B cell (primary cell): ENCODE data around the gene MYL6B. TPM values are rescaled to one million over a fixed set of nuclear protein-coding genes. Genes with fewer than 3 reads are reported as not detected.

Experiments used
- ATAC-seq: fragments of 200-7000 bp; cut with Tn5 transposase; one replicate; pipeline ENCODE4 v1.10.0; 2021; ENCODE audit warnings: low read depth, mild to moderate bottlenecking, moderate number of reproducible peaks, moderate library complexity
- CTCF ChIA-PET: fragments of 350-600 bp; sonication (Branson Sonifier 250); formaldehyde crosslinking; loops from one replicate; lab custom pipeline; 2021; ENCODE audit warnings: antibody characterized with exemption, inconsistent platforms; lab: Charles Lee
- POLR2A ChIA-PET: fragments of 350-600 bp; sonication (Branson Sonifier 250); formaldehyde crosslinking; loops from one replicate; lab custom pipeline; 2021; ENCODE audit warnings: antibody characterized with exemption; lab: Charles Lee
- DNase-seq: peaks from one replicate; pipeline ENCODE4 v3.0.0; 2013
- H2AFZ ChIP-seq: 2 replicates; pipeline ENCODE4 v1.6.1; 2012; ENCODE audit warnings: mild to moderate bottlenecking, low read depth, low read length; ENCODE audit not compliant: insufficient read depth, poor library complexity, severe bottlenecking
- H3K27ac ChIP-seq, 2 donors: 1 replicate in 1 of 2; 2 replicates in 1 of 2; pipeline ENCODE4 v1.5.1; 2012 to 2013; ENCODE audit warnings: low read length in 2 of 2, mild to moderate bottlenecking in 2 of 2, moderate library complexity in 1 of 2
- H3K27me3 ChIP-seq, 4 experiments: fragments of 200-600 bp in 1 of 4; sonication (generic) in 1 of 4; replicated peaks in 1 of 4; 1 replicate in 2 of 4; 2 replicates in 2 of 4; pipeline versions ENCODE4 v1.6.1 to v1.7.0; 2013 to 2016; ENCODE audit warnings: low read length in 3 of 4, mild to moderate bottlenecking in 2 of 4, mixed read lengths in 1 of 4, moderate library complexity in 1 of 4; ENCODE audit not compliant: insufficient read depth in 4 of 4, control insufficient read depth in 3 of 4; ENCODE audit errors: control extremely low read depth in 1 of 4
- H3K36me3 ChIP-seq, 2 experiments: replicated peaks in 1 of 2; 1 replicate in 1 of 2; 2 replicates in 1 of 2; pipeline versions ENCODE4 v1.6.1 to v1.7.1; 2013; ENCODE audit warnings: low read length in 1 of 2; ENCODE audit not compliant: insufficient read depth in 2 of 2, control insufficient read depth in 1 of 2; ENCODE audit errors: control extremely low read depth in 1 of 2, extremely low read depth in 1 of 2
- H3K4me1 ChIP-seq, 2 donors: fragments of 200-600 bp in 1 of 2; sonication (generic) in 1 of 2; 1 replicate in 1 of 2; 2 replicates in 1 of 2; pipeline versions ENCODE4 v1.5.1 to v1.6.1; 2013 to 2017; ENCODE audit warnings: low read length in 2 of 2; ENCODE audit not compliant: control insufficient read depth in 2 of 2, insufficient read depth in 2 of 2
- H3K4me2 ChIP-seq: replicated peaks from 2 replicates; pipeline ENCODE3; 2012; ENCODE audit warnings: mild to moderate bottlenecking, low read depth, low read length; ENCODE audit not compliant: poor library complexity, severe bottlenecking
- H3K4me3 ChIP-seq, 5 experiments: fragments of 200-600 bp in 1 of 5; sonication (generic) in 1 of 5; 1 replicate in 3 of 5; 2 replicates in 2 of 5; pipeline versions ENCODE4 v1.5.1 to v1.7.0; 2011 to 2016; ENCODE audit warnings: low read length in 4 of 5, mild to moderate bottlenecking in 4 of 5, low read depth in 2 of 5, control low read depth in 1 of 5, moderate library complexity in 1 of 5; ENCODE audit not compliant: insufficient read depth in 1 of 5; ENCODE audit errors: control extremely low read depth in 1 of 5, extremely low read depth in 1 of 5
- H3K79me2 ChIP-seq: fragments of 200-600 bp; sonication (generic); one replicate; pipeline ENCODE4 v1.6.0; 2016; ENCODE audit warnings: low read length; ENCODE audit not compliant: control insufficient read depth, insufficient read depth
- H3K9ac ChIP-seq: fragments of 200-600 bp; sonication (generic); 2 replicates; pipeline ENCODE4 v1.6.1; 2017; ENCODE audit warnings: mild to moderate bottlenecking, low read length, moderate library complexity
- H3K9me3 ChIP-seq, 3 donors: one replicate each; pipeline versions ENCODE4 v1.6.1 to v1.7.1; 2013; ENCODE audit warnings: low read length in 2 of 3; ENCODE audit not compliant: control insufficient read depth in 2 of 3, insufficient read depth in 1 of 3; ENCODE audit errors: control extremely low read depth in 1 of 3
- H4K20me1 ChIP-seq: 2 replicates; pipeline ENCODE4 v1.6.0; 2012; ENCODE audit warnings: mild to moderate bottlenecking, low read length; ENCODE audit not compliant: insufficient read depth, control insufficient read depth, poor library complexity, severe bottlenecking
- H3K27ac Mint-ChIP-seq: one replicate; pipeline ENCODE4 v1.8.0; 2021; ENCODE audit warnings: mixed read lengths
- H3K27me3 Mint-ChIP-seq: one replicate; pipeline ENCODE4 v1.8.0; 2021; ENCODE audit warnings: mixed read lengths
- H3K4me1 Mint-ChIP-seq: one replicate; pipeline ENCODE4 v1.8.0; 2021; ENCODE audit warnings: mixed read lengths
- H3K4me3 Mint-ChIP-seq: one replicate; pipeline ENCODE4 v1.8.0; 2021; ENCODE audit warnings: mixed read lengths
- H3K9me3 Mint-ChIP-seq: one replicate; pipeline ENCODE4 v1.8.0; 2022; ENCODE audit warnings: mixed read lengths; ENCODE audit not compliant: insufficient read depth
- EZH2 ChIP-seq: IDR thresholded peaks from 2 replicates; pipeline ENCODE4 v1.6.1; 2012; ENCODE audit warnings: borderline replicate concordance, low read depth, mild to moderate bottlenecking, moderate library complexity, low read length; ENCODE audit not compliant: insufficient read depth, poor library complexity, severe bottlenecking
- WGBS: methylation state at CpG from one replicate; pipeline ENCODE4 v1.1.5; 2013; ENCODE audit warnings: missing lambda C conversion rate; ENCODE audit not compliant: insufficient coverage; 5-methylcytosine and 5-hydroxymethylcytosine counted together
- intact Hi-C: fragments of 100-400 bp; cut with micrococcal nuclease; formaldehyde crosslinking; loops from one replicate; pipeline ENCODE4 v1.10.0; 2022
- polyA plus RNA-seq: library from polyadenylated mRNA; depleted of rRNA; stranded (reverse); fragments of >200 nt; gene quantifications from 2 replicates; pipeline ENCODE4 v1.2.3, GENCODE V29; 2012
- total RNA-seq, 2 donors: library from RNA; stranded (reverse); fragments of 120-200 nt in 1 of 2; gene quantifications; 1 replicate in 1 of 2; 2 replicates in 1 of 2; pipeline versions ENCODE4 v1.2.3 to v1.2.4, GENCODE V29; 2013 to 2022
- TF ChIP-seq, protein P1 (sequence below): fragments of 200-600 bp; IDR thresholded peaks from one replicate; pipeline ENCODE4 v1.8.0; 2022; ENCODE audit warnings: antibody characterized with exemption, mild to moderate bottlenecking

Gene MYL6B
- total and polyA plus RNA-seq, 2 donors (not counting 1 experiment from before 2014, with no cell fraction given), result 25.7 to 27.8 TPM

DNA sequence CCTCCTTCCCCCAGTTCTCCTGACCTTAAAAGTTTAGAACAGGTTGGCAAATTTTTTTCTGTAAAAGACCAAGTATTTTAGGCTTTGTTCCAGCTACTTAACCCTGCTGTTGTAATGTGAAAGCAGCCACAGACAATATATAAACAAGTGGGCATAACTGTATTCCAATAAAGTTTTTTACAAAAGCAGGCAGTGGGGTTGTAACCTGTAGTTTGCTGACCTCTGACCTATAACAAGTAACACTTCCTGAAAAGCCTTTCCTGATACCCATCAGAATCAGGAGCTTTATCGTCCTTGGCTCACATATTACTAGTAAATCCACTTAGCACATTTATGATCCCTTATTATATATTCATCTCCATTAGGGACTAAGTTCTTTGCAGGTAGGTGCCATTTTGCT lies 50.0 kb downstream of the MYL6B start:
- Histone ChIP-seq H3K4me3 (no peak overlapping the region), H3K36me3 (peaks cover 3 to 29% of the 10 kb centered on the region in 2 experiments), H3K27me3 (no peaks in the 10 kb centered on the region), H3K4me2 (no peak overlapping the region), H3K27ac (peak overlapping the region in 1 of 2 donors; percentile 56), H3K79me2 (no peaks in the 10 kb centered on the region), H4K20me1 (no peaks in the 10 kb centered on the region), H3K9me3 (no peaks in the 10 kb centered on the region), H3K9ac (no peak overlapping the region), H2AFZ (no peak overlapping the region), H3K4me1 (peaks cover 2 to 3% of the 10 kb centered on the region in 2 donors)
- Mint-ChIP-seq H3K9me3 (no peaks in the 10 kb centered on the region), H3K27ac (peak overlapping the region; percentile 28), H3K27me3 (no peaks in the 10 kb centered on the region), H3K4me3 (no peak overlapping the region), H3K4me1 (peaks cover 25% of the 10 kb centered on the region)
- no CpG with 5 or more reads among the region's 1 CpG for WGBS
- ChIA-PET CTCF (interaction anchor here (0.9 to 2.6 kb wide), 8 partner anchors 8 to 99 kb away, joined by 3 to 13 read pairs (median 6); partner anchors contain the start of genes ANKRD52, RNF41 and SMARCC2), POLR2A (interaction anchor here (0.5 to 0.8 kb wide), 2 partner anchors 20 to 508 kb away, joined by 4 read pairs; partner anchors contain the start of gene RNF41)
- no peak for DNase-seq
- no peak for TF ChIP-seq EZH2
- TF ChIP-seq, protein P1, sequence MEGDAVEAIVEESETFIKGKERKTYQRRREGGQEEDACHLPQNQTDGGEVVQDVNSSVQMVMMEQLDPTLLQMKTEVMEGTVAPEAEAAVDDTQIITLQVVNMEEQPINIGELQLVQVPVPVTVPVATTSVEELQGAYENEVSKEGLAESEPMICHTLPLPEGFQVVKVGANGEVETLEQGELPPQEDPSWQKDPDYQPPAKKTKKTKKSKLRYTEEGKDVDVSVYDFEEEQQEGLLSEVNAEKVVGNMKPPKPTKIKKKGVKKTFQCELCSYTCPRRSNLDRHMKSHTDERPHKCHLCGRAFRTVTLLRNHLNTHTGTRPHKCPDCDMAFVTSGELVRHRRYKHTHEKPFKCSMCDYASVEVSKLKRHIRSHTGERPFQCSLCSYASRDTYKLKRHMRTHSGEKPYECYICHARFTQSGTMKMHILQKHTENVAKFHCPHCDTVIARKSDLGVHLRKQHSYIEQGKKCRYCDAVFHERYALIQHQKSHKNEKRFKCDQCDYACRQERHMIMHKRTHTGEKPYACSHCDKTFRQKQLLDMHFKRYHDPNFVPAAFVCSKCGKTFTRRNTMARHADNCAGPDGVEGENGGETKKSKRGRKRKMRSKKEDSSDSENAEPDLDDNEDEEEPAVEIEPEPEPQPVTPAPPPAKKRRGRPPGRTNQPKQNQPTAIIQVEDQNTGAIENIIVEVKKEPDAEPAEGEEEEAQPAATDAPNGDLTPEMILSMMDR, result no peak
- intact Hi-C loops, result no loop called here
- no peak for ATAC-seq

DNA sequence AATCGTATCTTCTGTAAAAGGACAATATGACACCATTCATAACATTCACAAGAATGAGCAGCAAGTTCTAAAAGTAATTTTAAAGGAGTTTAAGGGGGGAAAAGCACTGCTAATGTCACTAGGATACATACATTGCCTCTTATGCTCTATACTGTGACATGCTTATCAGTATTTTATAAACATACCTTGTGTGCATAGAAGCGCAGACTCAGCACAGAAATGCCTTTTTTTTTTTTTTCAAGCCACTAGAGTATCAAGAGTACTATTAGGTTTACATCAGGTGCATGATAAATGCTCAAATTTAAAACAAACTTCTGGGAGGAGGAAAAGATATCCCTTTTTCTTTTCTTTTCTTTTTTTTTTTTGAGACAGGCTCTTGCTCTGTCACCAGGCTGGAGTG lies 50.5 kb downstream of the MYL6B start:
- H3K27ac Mint-ChIP-seq, result peak overlapping the region; percentile 46
- ChIA-PET POLR2A (interaction anchor here (0.6 to 0.7 kb wide), 3 partner anchors 17 to 906 kb away, joined by 4 to 5 read pairs (median 5); partner anchors contain the start of gene CS), CTCF (interaction anchor here (0.6 to 7.6 kb wide), 5 partner anchors 9 to 373 kb away, joined by 3 to 126 read pairs (median 4); partner anchors contain the start of genes DNAJC14, NABP2, RNF41 and SMARCC2)
- peaks cover 3 to 34% of the 10 kb centered on the region in 2 experiments for H3K36me3 ChIP-seq
- H3K4me1 ChIP-seq, result peaks cover 6 to 8% of the 10 kb centered on the region in 2 donors
- H3K4me3 ChIP-seq, result no peak overlapping the region
- no peak overlapping the region for H3K4me2 ChIP-seq
- no CpG with 5 or more reads among the region's 2 CpGs for WGBS
- TF ChIP-seq EZH2, result no peak
- TF ChIP-seq, protein P1, result no peak
- no peaks in the 10 kb centered on the region for H3K79me2 ChIP-seq
- intact Hi-C loops, result no loop called here
- no peaks in the 10 kb centered on the region for H3K27me3 ChIP-seq
- H3K27ac ChIP-seq, result peak overlapping the region in 1 of 2 donors; percentile 56
- H4K20me1 ChIP-seq, result no peaks in the 10 kb centered on the region
- no peak for ATAC-seq
- no peaks in the 10 kb centered on the region for H3K27me3 Mint-ChIP-seq
- H3K9me3 Mint-ChIP-seq, result no peaks in the 10 kb centered on the region
- H3K4me1 Mint-ChIP-seq, result peaks cover 30% of the 10 kb centered on the region
- DNase-seq, result no peak
- no peak overlapping the region for H2AFZ ChIP-seq
- no peaks in the 10 kb centered on the region for H3K9me3 ChIP-seq
- no peak overlapping the region for H3K4me3 Mint-ChIP-seq
- no peak overlapping the region for H3K9ac ChIP-seq
